ENCODE results near the gene TRAF4. TPM values are rescaled to one million over a fixed set of nuclear protein-coding genes. Genes with fewer than 3 reads are reported as not detected.

The TRAF4 gene
- total and polyA plus RNA-seq, 10 of the 15 experiments (the other 5 are each of a cell fraction or from before 2014, with no cell fraction given), result 3.7 to 197 (median 66.4) TPM

DNA sequence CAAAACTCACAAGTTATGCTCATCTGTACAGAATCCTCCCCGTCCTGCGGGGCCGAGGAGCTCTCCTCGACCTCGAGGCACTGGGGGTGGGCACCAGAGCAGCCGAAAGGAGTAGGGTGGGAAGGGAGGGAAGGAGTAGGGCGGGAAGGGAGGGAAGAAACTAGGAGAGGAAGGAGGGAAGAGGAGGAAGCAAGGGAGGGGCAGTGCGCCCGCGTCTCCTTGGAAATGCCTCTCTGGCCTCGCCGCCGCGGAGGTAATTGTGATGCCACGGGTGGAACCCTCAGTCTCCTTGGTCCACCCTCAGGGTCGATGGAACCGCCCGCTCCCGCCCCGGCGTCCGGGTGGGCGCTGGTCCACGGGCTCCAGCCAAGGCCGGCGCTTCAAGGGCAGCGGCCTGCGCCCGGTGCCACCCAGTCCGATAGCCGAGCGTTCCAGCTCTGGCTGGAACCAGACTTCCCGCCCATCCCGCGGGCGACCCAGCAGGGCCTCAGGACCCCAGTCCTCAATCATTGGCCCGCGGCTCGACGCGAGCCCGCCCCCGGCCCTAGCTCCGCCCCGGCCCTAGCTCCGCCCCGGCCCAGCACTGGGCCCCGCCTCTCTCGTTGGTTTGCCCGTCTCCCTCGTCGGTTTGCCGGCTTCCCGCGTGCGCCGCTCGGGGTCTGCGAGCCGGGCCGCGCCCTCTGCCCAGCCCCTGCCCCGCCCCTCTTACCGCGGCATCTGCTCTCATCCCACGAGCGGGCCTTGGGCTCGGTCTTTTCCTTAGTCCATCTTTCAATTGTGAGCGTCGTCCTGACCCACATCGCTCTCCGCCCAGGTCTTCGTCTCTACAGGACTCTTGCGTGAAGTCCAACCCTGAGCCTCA, 32.7 kb upstream of the TRAF4 start (continued):
- TF ChIP-seq CBFB (IDR thresholded peaks at IDR 0.05; ENCODE audit: low read depth) (0 out of 2 replicates have a peak, but pooled peaks have one; percentile 4), MYC (IDR thresholded peaks at IDR 0.05; ENCODE audit: insufficient read depth, insufficient read length, insufficient replicate concordance, low read length, severe bottlenecking) (no peak), EP300 (IDR thresholded peaks at IDR 0.05; ENCODE audit: borderline replicate concordance in 1 of 2, control insufficient read depth in 1 of 2, low read depth in 2 of 2, low read length in 2 of 2) (no peak), SIN3A (IDR thresholded peaks at IDR 0.05; ENCODE audit: low read depth, low read length) (no peak), CREM (IDR thresholded peaks at IDR 0.05; ENCODE audit: low read depth) (no peak), EGR1 (IDR thresholded peaks at IDR 0.05; ENCODE audit: borderline replicate concordance in 1 of 2, low read depth in 2 of 2, low read length in 2 of 2) (no peak), BACH1 (IDR thresholded peaks at IDR 0.05; ENCODE audit: borderline replicate concordance) (peak; percentile 37; the same call in 1 of the 2 replicates), ESRRA (IDR thresholded peaks at IDR 0.05; ENCODE audit: low read length) (no peak), ETV6 (conservative IDR thresholded peaks at IDR 0.05 in 1 of 2, IDR thresholded peaks at IDR 0.05 in 1 of 2; ENCODE audit: borderline replicate concordance in 1 of 2, low read depth in 1 of 2) (no peak), ZZZ3 (IDR thresholded peaks at IDR 0.05; ENCODE audit: control insufficient read depth, insufficient read length, low read depth) (no peak), BCL11A (IDR thresholded peaks at IDR 0.05; ENCODE audit: low read depth, low read length) (no peak), RCOR1 (conservative IDR thresholded peaks at IDR 0.05; ENCODE audit: low read depth, low read length) (no peak), NR2F1 (conservative IDR thresholded peaks at IDR 0.05) (peak; percentile 36; the same call in 1 of the 2 replicates), NFXL1 (IDR thresholded peaks at IDR 0.05; ENCODE audit: borderline replicate concordance) (no peak), NBN (IDR thresholded peaks at IDR 0.05) (no peak; the same call in 1 of the 2 replicates), RBBP5 (conservative IDR thresholded peaks at IDR 0.05) (no peak), MEF2A (IDR thresholded peaks at IDR 0.05; ENCODE audit: insufficient read depth, low read depth, low read length) (no peak), POU2F2 (IDR thresholded peaks at IDR 0.05; ENCODE audit: borderline replicate concordance, low read depth, low read length) (0 out of 3 replicates have a peak, but pooled peaks have one; percentile 19), CHD4 (IDR thresholded peaks at IDR 0.05) (no peak), SREBF1 (IDR thresholded peaks at IDR 0.05; ENCODE audit: low read length) (no peak), ATF7 (IDR thresholded peaks at IDR 0.05; ENCODE audit: low read depth) (no peak), IKZF1 (conservative IDR thresholded peaks at IDR 0.05) (0 out of 2 replicates have a peak, but pooled peaks have one; percentile 43), LARP7 (IDR thresholded peaks at IDR 0.05) (peak; percentile 30; the same call in 1 of the 2 replicates), GABPA (IDR thresholded peaks at IDR 0.05; ENCODE audit: low read depth) (no peak), RUNX3 (IDR thresholded peaks at IDR 0.05; ENCODE audit: low read length) (no peak), HDAC6 (IDR thresholded peaks at IDR 0.05; ENCODE audit: unreplicated experiment) (no peak)
- TF ChIP-seq, protein P1, sequence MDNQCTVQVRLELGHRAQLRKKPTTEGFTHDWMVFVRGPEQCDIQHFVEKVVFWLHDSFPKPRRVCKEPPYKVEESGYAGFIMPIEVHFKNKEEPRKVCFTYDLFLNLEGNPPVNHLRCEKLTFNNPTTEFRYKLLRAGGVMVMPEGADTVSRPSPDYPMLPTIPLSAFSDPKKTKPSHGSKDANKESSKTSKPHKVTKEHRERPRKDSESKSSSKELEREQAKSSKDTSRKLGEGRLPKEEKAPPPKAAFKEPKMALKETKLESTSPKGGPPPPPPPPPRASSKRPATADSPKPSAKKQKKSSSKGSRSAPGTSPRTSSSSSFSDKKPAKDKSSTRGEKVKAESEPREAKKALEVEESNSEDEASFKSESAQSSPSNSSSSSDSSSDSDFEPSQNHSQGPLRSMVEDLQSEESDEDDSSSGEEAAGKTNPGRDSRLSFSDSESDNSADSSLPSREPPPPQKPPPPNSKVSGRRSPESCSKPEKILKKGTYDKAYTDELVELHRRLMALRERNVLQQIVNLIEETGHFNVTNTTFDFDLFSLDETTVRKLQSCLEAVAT (IDR thresholded peaks at IDR 0.05), result no peak
- TF ChIP-seq, protein P2, sequence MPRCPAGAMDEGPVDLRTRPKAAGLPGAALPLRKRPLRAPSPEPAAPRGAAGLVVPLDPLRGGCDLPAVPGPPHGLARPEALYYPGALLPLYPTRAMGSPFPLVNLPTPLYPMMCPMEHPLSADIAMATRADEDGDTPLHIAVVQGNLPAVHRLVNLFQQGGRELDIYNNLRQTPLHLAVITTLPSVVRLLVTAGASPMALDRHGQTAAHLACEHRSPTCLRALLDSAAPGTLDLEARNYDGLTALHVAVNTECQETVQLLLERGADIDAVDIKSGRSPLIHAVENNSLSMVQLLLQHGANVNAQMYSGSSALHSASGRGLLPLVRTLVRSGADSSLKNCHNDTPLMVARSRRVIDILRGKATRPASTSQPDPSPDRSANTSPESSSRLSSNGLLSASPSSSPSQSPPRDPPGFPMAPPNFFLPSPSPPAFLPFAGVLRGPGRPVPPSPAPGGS (IDR thresholded peaks at IDR 0.05; ENCODE audit: borderline replicate concordance, insufficient read depth, low read depth, low read length, poor library complexity, severe bottlenecking), result no peak
